Stimulated activated naive CD4-positive, alpha-beta T cell (primary cell): ENCODE results near the gene AP4S1.
"Not testable (repeated sequence)": the region's sequence is repeated elsewhere in the genome, so short reads cannot be mapped to it uniquely, and the experiment has no call there.

Experiments
- DNase-seq, 6 experiments: peaks; one replicate each; lab custom pipeline; 2025; lab: John Stamatoyannopoulos, UW

AP4S1 gene

GRCh38 chr14:31043379-31043778 is 17.9 kb downstream of the AP4S1 start:
- DNase-seq: no peak

GRCh38 chr14:31045501-31046080 is 20.1 kb downstream of the AP4S1 start:
- DNase-seq: no peak

GRCh38 chr14:31047503-31047902 is 22.1 kb downstream of the AP4S1 start:
- no peak for DNase-seq

GRCh38 chr14:31051023-31051422 is 25.6 kb downstream of the AP4S1 start:
- no peak for DNase-seq

DNA sequence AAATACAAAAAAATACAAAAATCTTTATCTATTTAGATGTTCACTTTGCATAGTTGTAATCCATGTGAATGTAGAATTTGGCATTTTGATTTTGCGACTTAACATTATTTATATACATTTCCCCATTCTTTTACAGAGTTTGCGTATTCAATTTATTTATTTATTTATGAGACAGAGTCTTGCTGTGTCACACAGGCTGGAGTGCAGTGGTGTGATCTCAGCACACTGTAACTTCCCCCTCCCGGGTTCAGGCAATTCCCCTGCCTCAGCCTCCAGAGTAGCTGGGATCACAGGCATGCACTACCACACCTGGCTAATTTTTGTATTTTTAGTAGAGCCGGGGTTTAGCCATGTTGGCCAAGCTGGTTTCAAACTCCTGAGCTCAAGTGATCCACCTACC is 26.1 kb downstream of the AP4S1 start:
- DNase-seq: no peak

DNA sequence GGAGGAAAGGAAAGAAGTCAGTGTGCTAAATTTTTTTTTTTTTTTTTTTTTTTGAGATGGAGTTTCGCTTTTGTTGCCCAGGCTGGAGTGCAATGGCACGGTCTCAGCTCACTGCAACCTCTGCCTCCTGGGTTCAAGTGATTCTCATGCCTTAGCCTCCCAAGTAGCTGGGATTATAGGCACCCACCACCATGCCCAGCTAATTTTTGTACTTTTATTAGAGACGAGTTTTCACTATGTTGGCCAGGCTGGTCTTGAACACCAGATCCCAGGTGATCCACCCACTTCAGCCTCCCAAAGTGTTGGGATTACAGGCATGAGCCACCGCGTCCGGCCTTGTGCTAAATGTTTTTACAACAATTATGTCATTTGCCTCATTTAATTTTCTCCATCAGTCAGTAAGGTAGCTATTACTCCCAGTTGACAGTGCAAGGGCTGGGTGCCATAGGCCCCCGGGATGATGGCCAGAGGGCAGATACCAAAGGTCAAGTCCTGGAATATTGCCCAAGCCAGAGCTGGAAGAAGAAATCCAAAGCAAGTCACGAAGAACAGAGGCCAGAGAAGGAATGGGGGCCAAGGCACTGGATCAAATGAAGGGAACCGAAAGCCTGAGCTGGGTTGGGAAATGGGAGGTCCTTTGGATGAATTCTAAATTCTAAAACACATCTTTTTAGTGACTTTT is 27.6 kb downstream of the AP4S1 start:
- DNase-seq: not testable (repeated sequence)

DNA sequence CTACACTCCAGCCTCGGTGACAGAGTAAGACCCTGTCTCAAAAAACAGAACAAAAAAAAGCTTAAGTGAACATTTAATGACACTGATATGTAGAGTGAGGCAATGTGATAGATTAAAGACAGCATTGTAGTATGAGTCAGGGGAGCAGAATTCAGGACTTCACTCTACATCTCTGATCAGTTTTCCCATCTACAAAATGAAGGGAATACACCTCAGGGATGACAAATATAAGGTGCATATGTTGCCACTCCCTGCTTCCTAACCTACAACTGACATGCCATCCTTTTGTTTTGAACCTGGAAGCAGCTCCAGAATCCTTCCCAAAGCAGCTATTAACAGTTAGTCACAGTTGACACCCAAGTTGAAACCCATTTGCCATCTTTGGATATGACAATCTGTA is 31.6 kb downstream of the AP4S1 start:
- DNase-seq: no peak

GRCh38 chr14:31057701-31058364 is 32.4 kb downstream of the AP4S1 start:
- DNase-seq: no peak

DNA sequence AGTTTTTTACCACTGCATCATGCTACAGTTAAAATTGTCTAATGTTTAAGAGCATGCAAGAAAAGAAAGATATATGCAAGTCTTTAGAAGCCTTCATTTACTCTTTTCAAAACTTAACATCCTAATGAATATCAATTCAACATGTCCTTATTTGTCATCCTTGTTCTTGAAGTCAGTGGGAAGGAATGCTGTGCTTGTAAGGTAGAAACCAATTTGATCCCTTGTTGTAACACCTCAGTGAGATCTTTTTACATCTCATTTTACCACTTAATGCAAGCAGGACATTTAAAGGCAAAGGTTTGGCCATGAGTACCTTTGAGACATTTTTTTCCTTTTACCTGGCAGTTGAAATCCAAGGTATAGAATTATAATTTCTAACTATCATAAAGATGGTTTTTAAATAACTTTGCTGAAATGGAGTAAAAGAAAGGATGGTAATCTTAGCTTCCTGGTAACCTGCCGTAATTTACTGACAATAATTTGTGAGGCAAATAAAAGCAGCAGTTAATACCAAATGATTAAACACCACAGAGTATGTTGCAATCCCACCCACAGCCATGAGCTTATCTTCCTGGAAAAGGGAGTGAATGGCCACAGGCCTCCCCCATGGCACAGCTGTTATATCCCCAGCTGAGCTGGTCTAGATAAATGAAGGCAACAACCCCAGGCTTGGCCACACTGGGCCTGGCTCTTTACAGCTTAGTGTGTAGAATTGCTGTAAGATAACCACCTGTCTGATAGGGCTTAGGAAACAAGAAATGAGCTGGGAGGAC is 33.9 kb downstream of the AP4S1 start:
- no peak for DNase-seq

- DNase-seq: no peak
These were observed 34.9 kb downstream of the AP4S1 start for GRCh38 chr14:31060253-31060875.

DNA sequence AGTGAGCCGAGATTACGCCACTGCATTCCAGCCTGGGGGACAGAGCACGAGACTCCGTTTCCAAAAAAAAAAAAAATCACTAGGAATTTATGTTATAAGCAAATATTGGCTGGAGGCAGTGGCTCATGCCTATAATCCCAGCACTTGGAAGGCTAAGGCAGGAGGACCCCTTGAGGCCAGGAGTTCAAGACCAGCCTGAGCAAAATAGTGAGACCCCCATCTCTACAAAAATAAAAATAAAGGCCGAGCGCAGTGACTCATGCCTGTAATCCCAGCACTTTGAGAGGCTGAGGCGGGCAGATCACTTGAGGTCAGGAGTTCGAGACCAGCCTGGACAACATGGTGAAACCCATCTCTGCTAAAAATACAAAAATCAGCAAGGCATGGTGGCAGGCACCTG is 37.5 kb downstream of the AP4S1 start:
- DNase-seq: not testable (repeated sequence)

- DNase-seq: no peak
These were observed 42.8 kb downstream of the AP4S1 start for GRCh38 chr14:31068235-31068634.

GRCh38 chr14:31069343-31069742 is 43.9 kb downstream of the AP4S1 start:
- DNase-seq: no peak

- no peak for DNase-seq
These were observed 45.0 kb downstream of the AP4S1 start for GRCh38 chr14:31070431-31070830.

DNA sequence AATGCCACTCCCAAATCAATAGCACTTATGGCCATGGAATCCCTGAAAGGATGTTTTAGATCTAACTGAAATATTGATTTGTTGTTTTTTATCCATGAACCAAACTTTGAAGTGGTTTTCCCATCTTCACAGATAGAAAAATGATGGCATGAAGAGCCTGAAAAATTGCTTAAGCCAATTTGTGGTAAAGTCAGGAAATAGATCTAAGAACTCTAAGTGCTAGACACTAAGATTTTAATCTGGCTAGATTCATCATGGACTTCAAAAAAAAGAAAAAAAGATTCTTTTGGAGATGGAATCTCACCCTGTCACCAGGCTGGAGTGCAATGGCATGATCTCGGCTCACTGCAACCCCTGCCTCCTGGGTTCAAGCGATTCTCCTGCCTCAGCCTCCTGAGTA is 45.7 kb downstream of the AP4S1 start:
- no peak for DNase-seq

DNA sequence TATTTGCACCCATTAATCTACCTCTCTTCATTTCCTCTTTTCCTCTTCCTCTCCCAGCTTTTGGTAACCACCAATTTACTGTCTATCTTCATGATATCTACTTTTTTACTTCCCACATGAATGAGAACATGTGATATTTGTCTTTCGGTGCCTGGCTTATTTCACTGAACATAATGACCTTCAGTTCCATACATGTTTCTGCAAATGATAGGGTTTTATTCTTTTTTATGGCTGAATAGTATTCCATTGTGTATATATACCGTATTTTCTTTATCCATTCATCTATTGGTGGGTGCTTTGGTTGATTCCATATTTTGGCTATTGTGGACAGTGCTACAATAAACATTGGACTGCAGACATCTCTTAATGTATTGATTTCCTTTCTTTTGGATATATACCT is 49.7 kb downstream of the AP4S1 start:
- DNase-seq: no peak

DNA sequence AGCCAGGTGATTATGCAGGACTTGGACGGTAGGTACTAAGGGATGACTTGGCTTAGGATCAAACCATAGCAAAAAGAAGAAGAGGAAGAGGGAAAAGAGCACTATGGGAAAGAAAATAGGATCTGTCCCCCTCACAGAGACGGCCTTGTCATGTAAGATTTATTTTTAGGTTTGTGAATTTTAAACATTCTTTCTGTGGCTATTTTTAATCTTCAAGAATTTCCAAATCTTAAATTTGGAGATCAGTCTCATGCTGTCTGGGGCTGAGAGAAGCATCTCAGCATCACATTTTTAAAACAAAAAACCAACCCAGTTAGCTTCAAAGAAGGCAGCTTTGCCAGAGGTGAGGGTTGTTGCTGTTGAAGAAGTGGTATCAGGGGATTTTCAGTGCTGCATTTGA is 53.3 kb downstream of the AP4S1 start:
- DNase-seq: no peak

GRCh38 chr14:31080056-31080455 is 54.6 kb downstream of the AP4S1 start:
- no peak for DNase-seq

DNA sequence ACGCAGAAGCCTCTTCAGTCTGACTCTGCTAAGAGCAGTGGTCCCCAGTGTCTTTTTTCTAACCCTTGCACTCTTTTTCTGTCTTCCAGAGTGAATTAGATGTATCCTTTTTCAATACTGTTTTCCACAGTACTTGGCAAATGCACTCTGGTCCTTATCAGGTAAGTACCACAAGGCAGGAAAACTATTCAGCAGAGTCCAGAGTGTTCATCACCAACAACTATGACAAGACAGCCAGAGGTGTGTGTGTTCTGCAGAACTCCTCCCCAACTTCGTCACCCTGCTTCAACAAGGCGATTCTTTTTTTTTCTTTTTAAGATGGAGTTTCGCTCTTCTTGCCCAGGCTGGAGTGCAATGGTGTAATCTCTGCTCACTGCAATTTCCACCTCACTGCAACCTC is 55.0 kb downstream of the AP4S1 start:
- no peak for DNase-seq

GRCh38 chr14:31083781-31084180 is 58.3 kb downstream of the AP4S1 start:
- no peak for DNase-seq

- no peak for DNase-seq
These were observed 58.9 kb downstream of the AP4S1 start for GRCh38 chr14:31084385-31084784.

DNA sequence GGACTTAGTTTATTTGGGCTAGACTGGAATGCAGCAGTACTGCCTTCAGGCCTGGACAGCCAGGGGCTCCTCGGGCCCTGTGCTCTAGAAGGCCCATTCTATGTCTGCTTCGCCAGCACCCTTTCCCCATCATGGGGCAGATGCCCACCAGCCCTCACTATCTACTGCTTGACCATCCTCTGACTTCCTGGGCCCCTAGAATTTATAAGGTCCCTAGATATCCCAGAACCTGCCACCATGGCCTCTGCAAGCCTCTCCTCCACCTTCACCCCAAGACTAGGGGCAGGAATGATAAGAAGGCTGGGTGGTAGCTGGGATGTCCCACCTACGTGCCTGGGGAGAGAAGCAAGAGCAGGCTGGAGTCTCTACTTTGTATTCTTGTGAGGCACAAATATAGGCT is 59.6 kb downstream of the AP4S1 start:
- no peak for DNase-seq
